CD4-positive, alpha-beta T cell treated with Interleukin-10 for 1 hour (primary cell): ENCODE measurements around the gene MYOG.

Source experiments
- DNase-seq: peaks from one replicate; pipeline ENCODE4 v3.0.0-alpha.2; 2020

The MYOG gene

DNA sequence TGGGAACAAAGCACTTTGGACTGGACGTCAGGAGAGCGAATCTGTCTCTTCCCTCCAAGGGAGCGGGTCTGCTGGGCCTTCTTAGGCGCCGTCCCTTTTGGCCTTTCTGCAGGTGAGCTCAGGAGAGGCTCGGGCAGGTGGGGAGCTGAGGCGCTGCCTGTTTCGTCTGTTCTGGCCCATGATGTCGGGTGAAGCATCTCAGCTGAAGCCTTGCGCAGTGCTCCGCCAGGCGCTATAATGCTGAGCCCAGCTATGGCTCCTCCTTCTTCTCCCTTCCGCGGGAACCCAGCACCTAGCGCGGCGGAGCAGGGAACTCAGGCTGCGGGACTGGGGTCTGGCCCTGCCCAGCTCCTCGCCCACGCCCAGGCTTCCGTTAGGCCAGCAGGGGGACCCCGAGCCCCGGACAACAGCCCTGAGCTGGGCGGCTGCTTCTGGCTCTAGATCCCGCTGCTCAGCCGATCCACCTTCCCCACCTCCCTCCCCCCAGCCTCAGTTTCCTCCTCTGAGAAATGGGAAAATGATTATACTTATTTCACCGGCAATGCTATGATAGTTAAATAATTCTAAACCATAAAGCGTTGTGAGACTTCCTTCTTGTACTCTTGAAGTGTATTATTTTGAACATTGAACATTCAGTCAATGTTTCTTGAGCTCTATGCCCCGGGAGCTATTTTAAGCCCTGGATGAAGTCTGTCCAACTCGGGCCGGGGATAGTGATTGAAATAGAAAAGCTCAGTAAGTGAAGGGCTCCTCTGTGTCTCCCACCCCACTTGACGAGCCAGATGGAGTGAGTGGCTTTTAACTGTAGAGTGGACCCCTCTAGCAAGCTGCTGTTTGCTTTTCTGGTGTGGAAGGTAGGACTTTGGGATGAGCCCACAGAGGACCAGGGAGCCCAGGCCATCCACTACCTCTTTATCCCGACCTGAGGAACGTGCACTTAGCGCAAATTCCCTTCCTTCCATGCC, 32.1 kb upstream of the MYOG start:
- DNase-seq, result peak; percentile 10

DNA sequence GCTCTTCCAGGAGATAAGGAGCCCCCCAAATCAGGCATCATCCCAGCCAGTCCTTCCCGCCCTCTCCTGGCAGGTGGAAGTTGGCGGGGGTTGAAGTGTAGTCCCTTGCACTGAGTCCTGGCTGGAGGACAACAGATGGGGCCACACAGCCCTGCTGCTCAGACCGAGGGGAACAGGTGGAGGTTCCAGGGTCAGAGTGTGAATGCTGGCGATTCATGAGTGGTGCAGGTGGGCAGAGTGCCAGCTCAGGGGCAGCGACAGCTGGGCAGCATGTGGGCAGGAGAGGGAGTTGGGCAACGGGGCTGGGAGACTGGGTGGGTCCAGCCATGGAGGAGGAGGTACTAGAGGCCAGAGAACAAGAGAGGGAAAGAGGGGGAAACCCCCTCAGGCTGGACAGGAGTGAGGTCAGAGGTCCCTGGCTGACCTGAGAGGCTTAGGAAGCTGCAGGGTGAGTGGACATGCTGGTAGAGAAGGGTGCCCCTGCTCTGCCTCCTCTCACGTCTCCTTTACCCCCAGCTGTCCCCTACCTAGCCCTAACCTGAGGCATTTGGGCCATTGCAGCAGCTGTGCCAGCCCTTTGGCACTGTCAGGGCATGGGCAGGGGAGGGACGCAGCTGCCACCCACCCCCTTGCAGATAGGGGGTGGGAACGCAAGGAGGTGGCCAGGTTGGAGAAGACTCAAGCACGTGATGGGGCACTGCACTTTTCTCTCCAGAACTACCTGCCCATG, 30.4 kb upstream of the MYOG start:
- no peak for DNase-seq

DNA sequence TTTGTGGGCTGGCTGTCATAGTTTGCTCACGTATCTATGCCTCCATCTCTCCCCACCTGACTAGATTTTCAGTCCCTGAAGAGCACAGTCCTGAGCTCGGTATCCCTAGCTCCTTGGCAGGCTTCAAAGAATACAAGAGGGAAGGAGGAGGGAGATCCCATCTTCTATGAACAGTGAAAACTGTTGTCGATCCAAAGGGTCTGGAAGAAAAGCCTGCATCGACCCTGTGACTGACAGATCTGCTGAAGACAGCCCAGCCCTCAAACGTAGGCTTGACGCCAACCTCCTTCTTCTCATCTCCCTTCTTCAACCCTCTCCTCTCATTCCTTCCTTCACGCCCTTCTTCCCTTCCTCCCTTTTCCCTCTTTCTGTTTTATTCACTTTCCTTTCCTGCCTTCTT, 28.4 kb upstream of the MYOG start:
- no peak for DNase-seq

DNA sequence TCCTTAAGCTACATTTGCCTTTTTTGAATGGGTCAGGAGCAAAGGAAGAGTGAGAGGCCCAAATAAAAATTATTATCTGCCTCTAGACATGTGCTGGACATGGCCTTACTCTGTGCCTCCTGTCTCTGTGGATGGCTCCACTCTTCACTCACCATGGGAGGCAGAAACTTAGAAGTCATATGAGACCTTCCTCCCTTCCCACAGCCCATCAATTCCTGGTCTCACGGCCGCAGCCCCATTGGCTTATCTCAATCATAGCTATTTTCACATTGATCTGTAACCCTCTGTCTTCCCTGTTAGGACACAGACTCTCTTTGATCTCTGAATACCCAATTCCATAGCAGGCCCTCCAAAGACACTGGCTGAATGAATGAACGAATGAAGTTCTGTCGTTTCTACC, 27.5 kb upstream of the MYOG start:
- no peak for DNase-seq

DNA sequence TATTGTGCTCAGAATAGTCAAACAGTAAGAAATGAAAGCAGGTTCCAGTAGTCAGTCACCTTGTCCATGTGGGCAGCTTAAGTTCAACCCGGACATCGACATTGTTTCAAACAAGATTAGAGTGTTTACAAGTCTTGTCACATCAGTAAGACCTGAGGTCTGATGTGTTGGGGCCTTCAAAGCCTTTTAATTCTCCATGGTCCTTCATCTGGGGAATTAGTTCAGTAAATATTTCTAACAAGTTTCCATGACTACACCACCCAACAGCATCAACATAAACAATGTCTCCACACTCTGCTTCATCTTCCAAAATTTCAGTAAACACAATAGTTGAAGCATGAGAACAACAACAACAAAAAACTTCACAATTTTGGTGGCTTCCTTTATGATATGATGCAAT, 26.7 kb upstream of the MYOG start:
- DNase-seq, result no peak

DNA sequence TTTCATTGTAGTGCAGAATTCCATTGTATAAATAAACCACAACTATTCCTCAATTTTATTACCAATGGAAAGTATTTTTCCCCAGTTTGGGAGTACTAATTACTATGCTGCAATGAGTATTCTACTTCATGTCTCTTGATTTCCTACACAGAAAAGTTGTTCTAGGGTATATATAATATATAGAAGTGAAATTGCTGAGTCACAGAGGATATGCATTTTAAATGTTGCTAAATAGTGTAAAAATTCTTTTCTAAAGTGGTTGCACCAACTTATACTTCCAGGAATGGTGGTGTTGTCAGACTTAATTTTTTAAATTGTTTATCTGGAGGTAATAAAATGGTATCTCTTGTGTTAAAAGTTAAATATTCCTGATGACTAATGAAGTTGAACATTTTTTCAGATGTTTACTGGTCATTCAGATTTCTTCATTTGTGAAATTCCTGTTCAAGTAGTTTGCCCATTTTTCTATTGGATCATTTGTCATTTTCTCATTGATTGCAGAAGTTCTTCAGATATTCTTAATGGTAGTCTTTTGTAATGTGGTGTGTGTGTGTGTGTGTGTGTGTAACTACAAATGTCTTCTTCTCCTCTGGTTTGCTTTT, 19.1 kb upstream of the MYOG start:
- DNase-seq, result no peak

DNA sequence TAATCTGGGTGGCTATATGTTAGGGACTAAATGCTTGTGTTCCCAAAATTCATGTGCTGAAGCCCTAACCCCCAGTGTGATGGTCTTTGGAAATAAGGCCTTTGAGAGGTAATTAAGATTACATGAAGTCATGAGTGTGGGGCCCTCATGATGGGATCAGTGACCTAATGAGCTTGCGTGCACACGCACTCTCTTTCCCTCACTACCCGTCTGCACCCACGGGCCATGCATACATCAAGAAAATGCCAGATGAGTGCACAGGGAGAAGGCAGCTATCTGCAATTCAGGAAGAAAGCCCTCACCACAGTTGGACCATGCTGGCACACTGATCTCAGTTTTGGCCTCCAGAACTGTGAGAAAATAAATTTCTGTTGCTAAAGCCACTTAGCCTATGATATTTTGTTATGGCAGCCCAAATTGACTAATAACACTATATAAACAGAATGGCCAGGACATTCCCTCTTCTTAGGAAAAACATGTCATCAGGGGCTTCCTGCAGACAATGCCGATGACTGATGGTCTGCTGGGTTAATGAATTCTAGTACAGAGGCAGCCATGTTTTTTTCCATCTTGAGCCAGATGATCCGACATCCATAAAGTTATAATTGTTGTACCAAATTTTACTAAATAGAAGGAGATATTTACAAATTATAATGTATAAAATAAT, 18.1 kb upstream of the MYOG start:
- DNase-seq, result no peak

DNA sequence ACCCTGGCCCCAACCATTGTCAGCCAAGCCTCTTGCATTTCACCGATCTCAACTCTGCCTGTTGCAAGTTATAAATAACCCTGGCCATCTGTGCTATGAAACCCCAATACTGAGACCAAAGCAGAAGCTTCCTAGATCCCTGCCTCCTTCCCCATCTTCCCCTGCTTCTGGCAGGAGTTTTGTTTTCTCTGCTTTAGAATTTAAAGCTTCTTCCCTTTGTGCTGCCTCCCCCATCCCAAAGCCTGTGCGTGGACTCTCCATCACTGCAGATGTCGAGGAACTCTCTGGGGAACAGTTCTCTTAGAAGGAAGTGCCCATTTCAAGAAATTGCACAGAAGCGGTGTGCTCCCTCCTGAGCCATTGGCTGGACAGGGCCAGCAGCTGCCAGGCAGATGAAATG, 17.4 kb upstream of the MYOG start:
- DNase-seq, result no peak

DNA sequence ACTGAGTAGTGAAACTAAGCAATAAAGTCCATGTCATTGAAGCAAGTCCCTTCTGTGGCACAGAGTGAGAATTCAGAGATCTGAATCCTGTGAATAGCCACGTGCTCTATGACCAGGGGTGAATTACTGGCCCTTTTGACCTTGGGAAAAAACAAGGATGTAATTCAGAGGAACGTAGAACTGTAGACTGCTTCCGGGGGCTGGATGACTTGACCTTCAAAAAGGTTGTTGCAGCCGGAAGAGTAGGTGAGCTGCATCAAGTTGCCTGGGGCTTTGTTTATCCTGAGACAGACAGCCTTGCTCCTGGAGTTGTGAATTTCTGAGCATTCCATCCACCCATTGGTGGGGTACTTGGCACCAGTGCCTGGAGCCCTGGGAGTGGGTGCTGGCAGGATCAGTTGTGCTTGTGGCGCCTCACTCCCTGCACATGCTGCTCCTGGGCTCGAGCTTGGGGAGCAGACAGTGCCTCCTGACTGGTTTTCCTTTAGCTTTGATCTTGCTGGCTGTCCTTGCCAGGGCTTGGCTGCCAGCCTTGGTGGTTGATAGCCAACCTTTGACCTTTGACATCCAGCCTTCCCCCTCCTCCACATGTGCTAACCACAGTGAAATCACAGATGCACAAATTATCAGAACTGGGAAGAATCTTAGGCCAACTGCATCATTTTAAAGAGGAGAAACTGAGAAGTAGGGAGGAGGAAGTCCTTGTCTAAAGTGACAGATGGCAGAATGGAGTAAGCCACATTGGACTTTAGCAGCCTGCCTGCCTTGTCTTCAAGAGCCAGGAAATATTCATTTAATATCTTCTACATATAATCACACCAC, 16.2 kb upstream of the MYOG start:
- no peak for DNase-seq

DNA sequence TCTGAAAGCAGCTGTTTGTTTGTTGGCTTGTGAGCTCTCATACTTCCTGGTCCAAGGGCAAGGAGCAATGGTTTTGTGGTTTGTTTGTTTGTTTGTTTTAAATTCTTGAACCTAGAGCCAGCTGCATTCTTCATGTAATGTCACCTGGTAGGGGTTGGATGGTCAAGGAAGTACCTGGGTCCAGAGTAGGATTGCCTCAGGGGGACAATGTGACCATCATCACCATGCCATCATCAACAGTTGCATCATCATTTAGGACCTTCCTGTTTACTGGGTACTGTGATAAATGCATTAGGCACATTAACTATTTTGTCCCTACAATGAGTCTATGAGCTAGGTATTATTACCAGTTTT, 14.7 kb upstream of the MYOG start:
- no peak for DNase-seq

DNA sequence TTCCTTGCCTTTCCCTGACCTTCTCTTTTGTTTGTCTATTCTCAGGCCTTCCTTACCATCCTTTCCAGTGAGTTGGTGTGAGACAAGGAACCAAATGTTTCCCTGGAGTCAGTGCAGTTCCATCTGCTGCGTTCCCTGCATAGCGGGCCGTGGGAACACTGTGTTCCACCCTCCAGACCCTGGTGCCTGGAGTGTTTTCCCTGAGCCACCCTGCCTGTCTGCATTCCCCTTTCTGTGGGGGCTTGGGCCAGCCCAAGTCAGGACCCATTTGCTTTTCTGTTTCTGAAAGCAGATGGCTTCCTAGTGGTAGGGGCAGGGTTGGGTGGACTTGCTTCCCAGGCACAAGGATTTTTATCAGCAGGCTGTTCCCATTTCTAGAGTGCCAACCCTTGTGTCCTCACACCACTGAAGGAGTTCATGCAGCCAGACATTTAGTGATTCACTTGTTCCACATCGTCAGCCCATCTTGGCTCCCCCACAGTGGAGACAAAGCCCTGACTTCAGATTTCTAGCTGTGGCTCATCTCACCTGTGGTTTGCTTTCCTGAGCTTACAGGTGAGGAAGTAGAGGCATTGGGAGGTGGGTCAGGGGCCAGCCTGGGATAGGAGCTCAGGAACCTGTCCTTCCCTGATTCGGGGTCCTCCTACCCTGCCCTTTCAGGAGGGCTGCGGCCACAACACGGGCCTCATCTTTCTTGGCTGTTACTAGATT, 14.1 kb upstream of the MYOG start:
- DNase-seq, result no peak

DNA sequence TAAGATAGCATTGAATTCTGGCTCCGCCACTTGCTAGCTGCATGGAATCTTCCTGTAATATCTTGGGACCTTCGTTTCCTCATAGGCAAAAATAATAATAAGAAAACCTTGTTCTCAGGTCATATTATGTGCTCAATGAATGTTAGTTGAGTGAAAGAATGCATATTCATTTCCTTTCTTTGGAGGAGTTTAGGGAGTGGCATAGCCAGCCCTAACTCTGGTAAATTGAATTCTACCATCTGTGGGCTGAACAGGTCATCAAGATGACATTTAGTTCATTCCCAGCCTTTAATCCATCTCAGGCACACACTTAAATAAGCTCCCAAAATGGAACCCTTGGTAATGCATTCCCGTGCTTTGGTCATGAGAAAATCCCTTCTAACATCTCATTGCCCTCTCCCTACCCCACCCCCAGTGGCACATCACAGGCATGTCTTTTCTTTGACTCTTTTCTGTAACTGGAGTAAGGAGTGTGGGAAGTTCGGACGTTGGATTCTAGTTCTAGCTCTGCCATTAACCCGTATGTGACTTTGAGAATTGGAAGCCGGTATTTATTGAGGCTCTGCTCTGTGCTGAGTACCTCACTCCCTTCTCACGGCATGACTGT, 13.2 kb upstream of the MYOG start:
- DNase-seq, result no peak

DNA sequence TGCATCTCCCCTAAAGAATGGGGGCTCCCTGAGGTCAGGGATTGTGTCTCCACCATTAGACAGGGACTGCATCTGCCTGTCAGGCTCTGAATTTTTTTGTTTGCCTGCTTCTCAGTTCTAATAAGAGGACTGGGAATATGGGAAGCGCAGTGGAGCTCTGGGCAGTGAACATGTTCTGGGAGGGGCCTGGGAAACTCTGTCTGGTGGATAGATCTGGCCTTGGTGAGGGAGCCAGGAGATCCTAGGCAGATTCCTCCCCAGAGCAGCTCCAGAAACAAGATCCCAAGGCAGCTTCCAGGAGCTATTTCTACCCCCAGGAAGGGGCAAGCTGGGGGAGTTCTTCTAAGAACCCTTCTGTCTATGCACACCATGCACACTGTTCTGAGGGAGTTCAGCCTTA, 12.6 kb upstream of the MYOG start:
- no peak for DNase-seq

DNA sequence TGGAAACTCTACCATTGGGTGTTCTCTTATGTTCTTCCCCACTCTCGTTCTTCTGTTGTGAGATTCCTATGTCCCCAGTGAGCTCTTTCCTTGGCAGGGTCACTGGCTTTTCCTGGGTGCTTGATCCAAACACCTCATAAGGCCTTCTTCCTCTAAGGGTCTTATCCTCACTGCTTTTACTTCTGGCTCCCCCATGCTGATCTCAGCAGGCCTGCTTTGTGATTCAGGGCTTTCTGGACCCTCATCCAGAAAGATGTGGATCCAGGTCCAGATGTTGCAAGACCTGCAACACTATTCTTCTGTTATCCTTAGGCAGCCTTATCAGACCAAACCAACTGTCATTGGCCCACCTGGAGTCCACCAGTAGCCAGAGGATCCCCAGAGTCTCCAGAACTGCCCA, 11.2 kb upstream of the MYOG start:
- no peak for DNase-seq

DNA sequence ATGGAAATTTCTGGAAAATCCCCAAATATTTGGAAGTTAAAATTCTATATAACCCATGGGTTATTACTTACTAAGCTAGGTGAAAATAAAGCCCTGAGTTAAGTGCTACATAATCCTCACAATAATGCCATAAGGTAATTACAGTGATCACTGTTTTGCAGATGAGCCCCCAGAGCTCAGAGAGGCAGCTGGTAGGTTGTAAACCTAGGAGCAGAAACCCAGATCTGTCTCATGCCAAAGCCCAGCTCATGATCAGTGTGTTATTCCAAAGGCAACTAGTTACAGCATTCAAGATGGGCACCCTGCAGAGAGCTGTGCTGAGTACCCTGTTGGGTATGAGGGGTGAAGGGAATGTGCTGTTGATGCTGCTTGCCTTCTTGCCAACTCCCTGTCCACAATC, 10.8 kb upstream of the MYOG start:
- no peak for DNase-seq

DNA sequence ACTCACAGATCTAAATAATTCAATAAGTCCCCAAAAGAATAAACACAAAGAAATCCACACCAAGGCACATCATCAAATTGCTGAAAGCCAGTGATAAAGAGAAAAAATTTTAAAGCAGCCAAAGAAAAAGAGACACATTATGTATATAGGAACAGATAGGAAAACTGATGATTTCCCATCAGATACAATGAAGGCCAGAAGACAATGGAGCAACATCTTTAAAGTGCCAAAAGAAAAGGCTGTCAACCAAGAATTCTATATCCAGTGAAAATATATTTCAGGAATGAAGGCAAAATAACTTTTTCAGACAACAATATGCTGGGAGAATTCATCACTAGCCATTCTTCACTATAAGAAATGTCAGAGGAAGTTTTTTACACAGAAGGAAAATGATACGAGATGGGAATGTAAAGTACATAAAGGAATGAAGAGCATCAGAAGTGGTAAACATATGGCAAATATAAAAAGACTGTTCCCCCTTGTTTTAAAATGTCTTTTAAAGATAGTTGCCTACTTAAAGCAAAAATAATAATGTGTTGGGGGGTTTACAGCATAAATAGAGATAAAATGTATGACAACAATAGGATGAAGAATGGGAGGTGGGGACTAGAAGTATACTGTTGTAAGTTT, 9.4 kb upstream of the MYOG start:
- DNase-seq, result no peak

DNA sequence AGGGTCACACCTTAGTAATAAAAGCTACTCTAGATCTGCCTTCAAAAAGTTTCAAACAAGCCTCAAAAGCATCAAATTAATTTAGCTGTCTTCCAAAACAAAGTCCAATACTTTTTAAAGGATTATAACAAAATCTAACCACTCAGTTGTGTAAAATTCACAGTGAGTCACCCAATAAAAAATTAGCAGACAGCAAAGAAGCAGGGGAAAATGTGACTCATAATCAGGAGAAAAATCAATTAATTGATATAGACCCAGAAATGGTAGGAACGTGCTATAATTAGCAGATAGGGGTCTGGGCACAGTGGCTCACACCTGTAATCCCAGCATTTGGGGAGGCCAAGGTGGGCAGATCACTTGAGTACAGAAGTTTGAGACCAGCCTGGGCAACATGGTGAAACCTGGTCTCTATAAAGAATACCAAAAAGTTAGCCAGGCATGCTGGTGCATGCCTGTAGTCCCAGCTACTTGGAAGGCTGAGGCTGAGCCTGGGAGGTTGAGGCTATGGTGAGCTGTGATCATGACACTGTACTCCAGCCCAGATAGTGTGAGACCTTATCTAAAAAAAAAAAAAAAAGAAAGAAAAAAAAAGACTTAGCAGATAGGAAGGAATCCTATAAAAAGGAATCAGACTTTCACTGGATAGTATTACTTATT, 8.1 kb upstream of the MYOG start:
- DNase-seq, result no peak

DNA sequence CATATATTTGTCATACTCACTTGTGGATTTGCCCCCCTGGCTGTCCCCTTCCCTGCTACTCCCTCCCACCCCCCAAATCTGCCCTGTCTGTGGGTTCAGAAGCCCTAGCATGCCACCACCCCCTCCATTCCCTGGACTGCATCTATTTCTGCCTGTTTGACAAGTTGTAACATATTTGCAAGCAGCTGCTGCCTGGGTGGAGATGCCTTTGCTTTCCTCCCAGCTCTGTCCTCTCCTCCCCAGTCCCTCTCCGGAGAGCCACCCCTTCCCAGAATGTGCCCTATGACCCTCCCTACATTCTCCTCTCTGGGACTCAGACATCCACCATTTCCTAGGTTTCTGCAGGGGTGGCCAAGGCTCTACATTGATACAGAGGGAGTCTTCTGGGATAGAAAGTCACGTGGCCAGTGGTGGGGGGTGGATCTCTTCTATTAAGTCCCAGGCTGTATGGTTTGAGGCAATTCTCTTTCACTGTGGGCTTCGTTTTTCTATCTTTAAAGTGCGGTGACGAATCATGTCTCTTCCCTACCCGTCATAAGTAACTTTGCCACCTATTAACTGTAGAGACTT, 6.0 kb upstream of the MYOG start:
- no peak for DNase-seq

DNA sequence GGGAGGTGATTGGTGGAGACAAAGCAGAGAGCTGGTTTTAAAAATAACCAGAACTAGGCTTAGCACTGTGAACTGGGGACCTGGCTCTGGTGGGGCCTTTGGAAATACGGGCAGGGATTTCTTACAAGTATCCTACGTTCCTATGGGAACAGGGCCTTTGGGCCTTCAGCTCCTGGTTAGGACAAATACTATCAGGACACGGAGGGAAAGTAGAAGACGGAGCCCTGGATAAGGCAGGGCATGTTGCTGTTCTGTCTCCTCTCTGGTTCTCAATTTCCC, 5.3 kb upstream of the MYOG start:
- no peak for DNase-seq
